Liver (tissue), 9 donors: ENCODE data around the gene EEIG1. TPM values are rescaled to one million over a fixed set of nuclear protein-coding genes. Genes with fewer than 3 reads are reported as not detected.

ENCODE experiments used
- DNase-seq: peaks from one replicate; pipeline ENCODE4 v3.0.0-alpha.2; 2017; ENCODE audit warnings: low spot score
- H3K27ac ChIP-seq, 2 donors: one replicate each; pipeline ENCODE4 v1.7.0; 2013; ENCODE audit warnings: inconsistent platforms in 2 of 2, low read length in 2 of 2, control low read depth in 1 of 2, low read depth in 1 of 2, mild to moderate bottlenecking in 1 of 2
- H3K27me3 ChIP-seq, 4 donors: one replicate each; pipeline versions ENCODE4 v1.6.1 to v1.7.0; 2013; ENCODE audit warnings: low read length in 3 of 4, inconsistent platforms in 1 of 4, mild to moderate bottlenecking in 1 of 4, moderate library complexity in 1 of 4; ENCODE audit not compliant: control insufficient read depth in 4 of 4, insufficient read depth in 4 of 4
- H3K36me3 ChIP-seq, 4 donors: one replicate each; pipeline versions ENCODE4 v1.6.1 to v1.7.0; 2013; ENCODE audit warnings: low read length in 3 of 4, mild to moderate bottlenecking in 3 of 4, low read depth in 1 of 4, moderate library complexity in 1 of 4; ENCODE audit not compliant: control insufficient read depth in 4 of 4, insufficient read depth in 3 of 4
- H3K4me1 ChIP-seq, 4 donors: one replicate each; pipeline versions ENCODE4 v1.6.1 to v1.7.0; 2013; ENCODE audit warnings: low read length in 3 of 4, mild to moderate bottlenecking in 3 of 4, moderate library complexity in 1 of 4; ENCODE audit not compliant: control insufficient read depth in 4 of 4, insufficient read depth in 4 of 4
- H3K4me3 ChIP-seq, 3 donors: one replicate each; pipeline versions ENCODE4 v1.6.1 to v1.7.0; 2013; ENCODE audit warnings: low read length in 3 of 3, control low read depth in 1 of 3, low read depth in 1 of 3, mild to moderate bottlenecking in 1 of 3
- H3K9ac ChIP-seq, 2 donors: one replicate each; pipeline ENCODE4 v1.7.0; 2013; ENCODE audit warnings: low read length in 2 of 2, mild to moderate bottlenecking in 2 of 2, moderate library complexity in 2 of 2, control low read depth in 1 of 2, low read depth in 1 of 2
- H3K9me3 ChIP-seq, 4 donors: one replicate each; pipeline versions ENCODE4 v1.6.1 to v1.7.0; 2013; ENCODE audit warnings: low read length in 3 of 4; ENCODE audit not compliant: control insufficient read depth in 4 of 4
- ATF3 ChIP-seq: IDR thresholded peaks from 2 replicates; pipeline ENCODE4 v1.6.1; 2016; ENCODE audit warnings: antibody characterized with exemption
- GABPA ChIP-seq, 2 donors: IDR thresholded peaks in 1 of 2; conservative IDR thresholded peaks in 1 of 2; 2 replicates each; pipeline ENCODE4 v1.6.1; 2016; ENCODE audit warnings: antibody characterized with exemption in 2 of 2, mild to moderate bottlenecking in 1 of 2, moderate library complexity in 1 of 2
- HNF4A ChIP-seq, 2 donors: conservative IDR thresholded peaks; 2 replicates each; pipeline ENCODE4 v1.6.1; 2016; ENCODE audit warnings: antibody characterized with exemption in 2 of 2, mild to moderate bottlenecking in 2 of 2
- HNF4G ChIP-seq: IDR thresholded peaks from 2 replicates; pipeline ENCODE4 v1.6.1; 2016; ENCODE audit warnings: antibody characterized with exemption
- JUND ChIP-seq, 2 donors: IDR thresholded peaks; 2 replicates each; pipeline ENCODE4 v1.6.1; 2016; ENCODE audit warnings: antibody characterized with exemption in 2 of 2
- NR2F2 ChIP-seq: IDR thresholded peaks from 2 replicates; pipeline ENCODE4 v1.6.1; 2016; ENCODE audit warnings: antibody characterized with exemption
- RAD21 ChIP-seq, 2 donors: IDR thresholded peaks; 2 replicates each; pipeline ENCODE4 v1.6.1; 2016; ENCODE audit warnings: antibody characterized with exemption in 2 of 2, mild to moderate bottlenecking in 2 of 2
- RXRA ChIP-seq, 2 donors: IDR thresholded peaks; 2 replicates each; pipeline ENCODE4 v1.6.1; 2017 to 2018; ENCODE audit warnings: antibody characterized with exemption in 2 of 2, mild to moderate bottlenecking in 1 of 2
- SP1 ChIP-seq: IDR thresholded peaks from 2 replicates; pipeline ENCODE4 v1.6.1; 2018; ENCODE audit warnings: antibody characterized with exemption, mild to moderate bottlenecking
- TAF1 ChIP-seq: conservative IDR thresholded peaks from 2 replicates; pipeline ENCODE4 v1.6.1; 2016; ENCODE audit warnings: antibody characterized with exemption, mild to moderate bottlenecking
- YY1 ChIP-seq: IDR thresholded peaks from 2 replicates; pipeline ENCODE4 v1.6.1; 2016; ENCODE audit warnings: antibody characterized with exemption, mild to moderate bottlenecking
- WGBS: extraction: QIAGEN DNeasy Blood & Tissue Kit; methylation state at CpG from one replicate; pipeline ENCODE4 v1.1.7; 2013; 5-methylcytosine and 5-hydroxymethylcytosine counted together
- polyA plus RNA-seq, 2 donors: library from polyadenylated mRNA; stranded (reverse) in 1 of 2; unstranded in 1 of 2; fragments of 200-250 nt in 1 of 2; fragments of >200 nt in 1 of 2; fragmentation: Nextera tagmentation in 1 of 2; extraction: Ambion mirVana in 1 of 2; gene quantifications; one replicate each; pipeline versions ENCODE4 v1.2.1 to v1.2.3, GENCODE V29; 2013 to 2015
- total RNA-seq, 2 donors: library from RNA; depleted of rRNA; stranded (reverse); fragments of >200 nt; gene quantifications; one replicate each; pipeline ENCODE4 v1.2.3, GENCODE V29; 2014
- TF ChIP-seq, protein P1 (sequence below): IDR thresholded peaks from 2 replicates; pipeline ENCODE4 v1.6.1; 2016; ENCODE audit warnings: antibody characterized with exemption
- TF ChIP-seq, protein P2 (sequence below): IDR thresholded peaks from 2 replicates; pipeline ENCODE4 v1.6.1; 2016; ENCODE audit warnings: antibody characterized with exemption
- TF ChIP-seq, protein P3 (sequence below): fragments of 150-350 bp; IDR thresholded peaks from 2 replicates; pipeline ENCODE4 v1.5.1; 2017; ENCODE audit warnings: improper control_type of control experiment, low read depth, low read length; ENCODE audit not compliant: missing input control
- donor health status: healthy.
- donor health status: healthy.
- donor health status: healthy.
- donor health status: healthy.
- donor health status: healthy.

The EEIG1 gene
- total and polyA plus RNA-seq, 4 donors, result 4.9 to 14.3 (median 8.9) TPM

DNA sequence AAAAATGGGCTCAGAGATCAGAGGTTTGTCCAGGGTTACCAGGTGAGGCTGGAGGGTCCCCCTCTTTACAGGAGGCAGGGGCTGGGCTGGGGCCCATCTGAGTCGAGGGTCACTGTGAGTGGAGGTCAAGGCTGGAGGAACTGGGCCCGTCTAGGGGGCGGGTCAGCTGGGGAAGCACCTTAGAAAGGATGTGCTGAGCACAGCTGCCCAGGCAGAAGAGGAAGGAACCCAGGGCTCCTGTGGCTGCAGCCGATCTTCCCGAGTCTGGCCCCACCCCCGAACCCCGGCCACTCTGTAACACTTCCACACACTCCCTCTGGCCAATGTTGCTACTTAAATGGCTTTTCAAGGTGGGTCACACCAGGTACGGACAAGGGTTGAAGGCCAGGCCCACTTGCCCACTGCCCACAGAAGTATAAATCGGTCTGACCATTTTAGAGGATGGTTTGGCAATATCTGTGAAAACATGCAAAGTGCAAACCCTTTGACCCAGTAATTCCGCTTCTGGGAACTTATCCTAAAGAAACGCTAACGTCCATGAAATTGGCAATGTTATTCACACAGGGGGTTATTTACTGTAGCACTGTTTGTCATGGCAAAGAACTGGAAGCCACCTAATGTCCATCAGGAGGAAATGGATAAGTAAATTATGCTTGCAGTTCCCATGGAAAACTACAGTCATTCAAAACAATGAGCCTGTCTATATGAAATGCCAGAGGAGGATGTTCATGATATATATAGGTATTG, 30.5 kb upstream of the EEIG1 start:
- Histone ChIP-seq H3K9ac (no peak overlapping the region), H3K27me3 (no peaks in the 10 kb centered on the region), H3K4me1 (peaks cover 0 to 11% (median 7%) of the 10 kb centered on the region in 4 donors), H3K4me3 (no peak overlapping the region), H3K36me3 (no peaks in the 10 kb centered on the region), H3K27ac (peak overlapping the region; percentile 37 to 55), H3K9me3 (no peaks in the 10 kb centered on the region)
- 42% methylated on average over 12 of the region's 12 CpGs for WGBS
- no peak for TF ChIP-seq YY1
- no peak for TF ChIP-seq TAF1
- no peak for TF ChIP-seq JUND (IDR thresholded peaks at IDR 0.05)
- TF ChIP-seq HNF4G, result no peak
- TF ChIP-seq, protein P1, sequence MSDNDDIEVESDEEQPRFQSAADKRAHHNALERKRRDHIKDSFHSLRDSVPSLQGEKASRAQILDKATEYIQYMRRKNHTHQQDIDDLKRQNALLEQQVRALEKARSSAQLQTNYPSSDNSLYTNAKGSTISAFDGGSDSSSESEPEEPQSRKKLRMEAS, result no peak
- no peak for TF ChIP-seq HNF4A (conservative IDR thresholded peaks at IDR 0.05)
- peak in 1 of 2 donors; percentile 14 for TF ChIP-seq RAD21 (IDR thresholded peaks at IDR 0.05)
- peak; percentile 51 for TF ChIP-seq SP1
- TF ChIP-seq ATF3, result no peak
- peak in 1 of 2 donors; percentile 46 for TF ChIP-seq RXRA (IDR thresholded peaks at IDR 0.05)
- TF ChIP-seq NR2F2, result peak; percentile 54
- no peak for TF ChIP-seq GABPA (IDR thresholded peaks at IDR 0.05 in 1 of 2, conservative IDR thresholded peaks at IDR 0.05 in 1 of 2)
- TF ChIP-seq, protein P2, sequence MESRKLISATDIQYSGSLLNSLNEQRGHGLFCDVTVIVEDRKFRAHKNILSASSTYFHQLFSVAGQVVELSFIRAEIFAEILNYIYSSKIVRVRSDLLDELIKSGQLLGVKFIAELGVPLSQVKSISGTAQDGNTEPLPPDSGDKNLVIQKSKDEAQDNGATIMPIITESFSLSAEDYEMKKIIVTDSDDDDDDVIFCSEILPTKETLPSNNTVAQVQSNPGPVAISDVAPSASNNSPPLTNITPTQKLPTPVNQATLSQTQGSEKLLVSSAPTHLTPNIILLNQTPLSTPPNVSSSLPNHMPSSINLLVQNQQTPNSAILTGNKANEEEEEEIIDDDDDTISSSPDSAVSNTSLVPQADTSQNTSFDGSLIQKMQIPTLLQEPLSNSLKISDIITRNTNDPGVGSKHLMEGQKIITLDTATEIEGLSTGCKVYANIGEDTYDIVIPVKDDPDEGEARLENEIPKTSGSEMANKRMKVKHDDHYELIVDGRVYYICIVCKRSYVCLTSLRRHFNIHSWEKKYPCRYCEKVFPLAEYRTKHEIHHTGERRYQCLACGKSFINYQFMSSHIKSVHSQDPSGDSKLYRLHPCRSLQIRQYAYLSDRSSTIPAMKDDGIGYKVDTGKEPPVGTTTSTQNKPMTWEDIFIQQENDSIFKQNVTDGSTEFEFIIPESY, result no peak
- DNase-seq, result no peak

- H3K27me3 ChIP-seq, result no peaks in the 10 kb centered on the region
- no peaks in the 10 kb centered on the region for H3K9me3 ChIP-seq
- H3K9ac ChIP-seq, result no peak overlapping the region
- TF ChIP-seq, protein P3, sequence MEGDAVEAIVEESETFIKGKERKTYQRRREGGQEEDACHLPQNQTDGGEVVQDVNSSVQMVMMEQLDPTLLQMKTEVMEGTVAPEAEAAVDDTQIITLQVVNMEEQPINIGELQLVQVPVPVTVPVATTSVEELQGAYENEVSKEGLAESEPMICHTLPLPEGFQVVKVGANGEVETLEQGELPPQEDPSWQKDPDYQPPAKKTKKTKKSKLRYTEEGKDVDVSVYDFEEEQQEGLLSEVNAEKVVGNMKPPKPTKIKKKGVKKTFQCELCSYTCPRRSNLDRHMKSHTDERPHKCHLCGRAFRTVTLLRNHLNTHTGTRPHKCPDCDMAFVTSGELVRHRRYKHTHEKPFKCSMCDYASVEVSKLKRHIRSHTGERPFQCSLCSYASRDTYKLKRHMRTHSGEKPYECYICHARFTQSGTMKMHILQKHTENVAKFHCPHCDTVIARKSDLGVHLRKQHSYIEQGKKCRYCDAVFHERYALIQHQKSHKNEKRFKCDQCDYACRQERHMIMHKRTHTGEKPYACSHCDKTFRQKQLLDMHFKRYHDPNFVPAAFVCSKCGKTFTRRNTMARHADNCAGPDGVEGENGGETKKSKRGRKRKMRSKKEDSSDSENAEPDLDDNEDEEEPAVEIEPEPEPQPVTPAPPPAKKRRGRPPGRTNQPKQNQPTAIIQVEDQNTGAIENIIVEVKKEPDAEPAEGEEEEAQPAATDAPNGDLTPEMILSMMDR, result no peak
- TF ChIP-seq HNF4A (conservative IDR thresholded peaks at IDR 0.05) (no peak), NR2F2 (no peak), RXRA (IDR thresholded peaks at IDR 0.05) (no peak), ATF3 (no peak)
- no peak overlapping the region for H3K4me3 ChIP-seq
- H3K27ac ChIP-seq, result no peak overlapping the region
- no peaks in the 10 kb centered on the region for H3K36me3 ChIP-seq
- peaks cover 0 to 11% (median 8%) of the 10 kb centered on the region in 4 donors for H3K4me1 ChIP-seq
- DNase-seq, result no peak
- WGBS, result 87% methylated on average over 9 of the region's 9 CpGs
These were observed 28.9 kb upstream of the EEIG1 start for GRCh38 chr9:128009639-128010038.
